T47D (cell line): ENCODE results near the gene DDOST.
A peak's percentile ranks its signal among the peaks of the same experiment; 100 is the strongest.

Source experiments
- DNase-seq, 2 experiments: peaks; one replicate each; pipeline versions ENCODE4 v3.0.0 to v3.0.0-alpha.2; 2011 to 2012; ENCODE audit warnings: low read depth in 1 of 2, low spot score in 1 of 2
- JUND ChIP-seq: IDR thresholded peaks from 2 replicates; pipeline ENCODE4 v1.6.1; 2012; ENCODE audit warnings: low read depth
- in situ Hi-C: cut with HindIII; loops from 2 replicates; pipeline ENCODE4 v1.10.0; 2016; ENCODE audit warnings: low sequenced_read_pairs, low pct_unique_long_range_greater_than_20kb

DDOST gene

DNA sequence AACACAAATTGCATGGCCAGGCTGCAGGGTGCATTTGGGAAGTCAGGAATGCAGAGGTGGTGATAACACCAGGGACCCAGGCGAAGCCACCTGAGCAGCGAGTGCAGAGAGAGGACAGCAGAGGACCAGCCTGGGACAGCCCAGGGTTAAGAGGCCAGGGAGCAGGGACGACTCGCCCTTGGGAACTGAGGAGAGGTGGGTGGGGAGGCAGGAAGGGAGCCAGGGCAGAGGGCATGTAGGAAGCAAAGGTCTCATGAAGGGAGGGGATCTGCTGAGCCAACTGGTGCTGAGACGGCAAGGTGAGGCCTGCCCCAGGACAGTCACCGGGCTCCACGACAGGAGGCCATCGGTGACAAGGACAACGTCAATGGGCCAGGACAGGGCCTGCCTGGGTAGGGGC lies 40.3 kb upstream of the DDOST start:
- no peak for DNase-seq
- no peak for TF ChIP-seq JUND
- in situ Hi-C loops, result no loop called here

DNA sequence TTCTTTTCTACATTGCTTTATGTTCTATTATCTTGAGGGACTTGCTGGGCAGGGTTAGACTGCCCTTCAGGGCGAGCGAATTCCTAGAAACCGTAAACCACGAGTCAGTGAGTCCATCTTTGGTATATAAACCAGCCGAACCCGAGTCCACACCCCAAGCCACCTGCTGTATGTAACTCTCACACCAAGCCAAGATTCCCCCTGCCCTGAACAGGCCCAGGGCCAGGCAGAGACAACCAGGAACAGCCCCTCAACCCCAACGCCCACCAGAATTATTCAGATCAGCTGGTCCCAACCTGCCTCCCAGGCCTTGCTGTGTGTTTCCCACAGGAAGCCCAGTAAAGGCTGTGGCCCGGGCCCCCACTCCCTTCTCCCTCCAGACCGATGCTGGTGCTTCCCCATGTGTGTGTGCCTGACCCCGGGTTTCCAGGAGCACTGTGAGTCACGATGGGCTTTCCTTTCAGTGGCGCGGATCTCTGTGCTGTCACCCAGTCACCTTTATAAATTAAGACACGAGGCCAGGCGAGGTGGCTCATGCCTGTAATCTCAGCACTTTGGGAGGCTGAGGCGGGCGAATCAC lies 39.6 kb upstream of the DDOST start:
- DNase-seq, result peak in 1 of 2 experiments; percentile 25
- TF ChIP-seq JUND, result no peak
- in situ Hi-C loops, result no loop called here

GRCh38 chr1:20699558-20699957 lies 38.4 kb upstream of the DDOST start:
- in situ Hi-C loops, result no loop called here
- no peak for TF ChIP-seq JUND
- peak; percentile 61 to 87 for DNase-seq

- no peak for TF ChIP-seq JUND
- no peak for DNase-seq
- in situ Hi-C loops, result no loop called here
These were observed 37.2 kb upstream of the DDOST start for GRCh38 chr1:20698195-20698910.

DNA sequence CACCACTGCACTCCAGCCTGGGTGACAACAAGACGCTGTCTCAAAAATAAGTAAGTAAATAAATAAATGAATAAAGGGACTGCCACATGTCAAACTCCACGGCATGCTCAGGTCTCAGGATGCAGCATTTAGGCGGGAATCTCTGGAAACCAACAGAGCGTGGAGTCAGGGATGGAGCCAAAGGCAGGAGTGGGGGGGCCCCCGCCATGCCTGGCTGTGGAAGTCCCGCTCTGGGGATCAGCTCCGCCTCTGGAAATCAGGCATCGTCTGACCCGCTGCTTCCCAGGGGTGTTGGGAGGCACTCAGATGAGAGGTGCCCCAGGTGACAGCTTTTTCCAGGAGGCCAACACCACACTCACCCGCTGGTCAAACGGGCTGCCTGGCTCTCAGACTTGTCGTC lies 36.4 kb upstream of the DDOST start:
- DNase-seq, result no peak
- in situ Hi-C loops, result no loop called here
- TF ChIP-seq JUND, result no peak

- in situ Hi-C loops, result no loop called here
- peak; percentile 75 to 81 for DNase-seq
- TF ChIP-seq JUND, result no peak
These were observed 35.5 kb upstream of the DDOST start for GRCh38 chr1:20696397-20697333.

DNA sequence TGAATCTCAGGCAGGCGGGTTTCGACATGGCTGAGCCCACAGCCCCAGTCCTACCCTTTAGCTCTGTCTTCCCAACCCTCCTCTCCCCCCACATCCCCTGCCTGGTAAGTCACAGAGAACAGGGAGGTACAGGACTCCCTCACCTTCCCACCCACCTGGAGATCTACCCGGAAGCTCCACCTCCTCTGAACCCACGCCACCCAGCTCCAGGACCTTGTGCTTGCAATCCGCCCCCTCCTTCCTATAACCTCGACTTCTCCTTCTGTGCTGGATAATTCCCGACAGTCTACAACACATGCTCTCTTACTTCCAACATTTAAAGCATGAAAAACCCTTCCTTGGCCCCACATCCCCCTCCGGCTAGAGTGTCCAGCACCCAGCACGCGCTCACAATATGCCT lies 34.3 kb upstream of the DDOST start:
- no peak for TF ChIP-seq JUND
- in situ Hi-C loops, result no loop called here
- DNase-seq, result no peak

DNA sequence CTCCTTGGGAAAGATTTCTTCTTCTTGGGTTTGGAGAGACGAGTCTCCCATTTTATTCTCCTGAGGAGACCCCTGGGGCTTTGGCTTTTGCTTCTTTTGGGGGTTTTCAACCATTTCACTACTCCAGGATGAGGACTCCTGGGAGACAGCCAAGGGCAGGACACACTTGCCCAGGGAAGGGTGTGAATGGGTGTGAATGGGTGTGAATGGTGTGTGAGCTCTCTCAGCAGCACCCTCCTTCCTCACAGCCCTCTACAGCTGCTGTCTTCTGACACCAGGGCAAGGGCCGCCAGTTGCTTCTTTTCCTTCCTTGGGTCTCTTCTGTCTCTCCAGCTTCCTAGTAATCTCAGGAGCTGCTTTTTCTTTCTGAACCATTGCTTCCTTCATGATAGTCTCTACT lies 32.5 kb upstream of the DDOST start:
- no peak for TF ChIP-seq JUND
- in situ Hi-C loops, result no loop called here
- DNase-seq, result no peak

GRCh38 chr1:20691872-20692271 lies 30.7 kb upstream of the DDOST start:
- no peak for DNase-seq
- in situ Hi-C loops, result no loop called here
- TF ChIP-seq JUND, result no peak

GRCh38 chr1:20689645-20690056 lies 28.5 kb upstream of the DDOST start:
- in situ Hi-C loops, result no loop called here
- no peak for TF ChIP-seq JUND
- no peak for DNase-seq

DNA sequence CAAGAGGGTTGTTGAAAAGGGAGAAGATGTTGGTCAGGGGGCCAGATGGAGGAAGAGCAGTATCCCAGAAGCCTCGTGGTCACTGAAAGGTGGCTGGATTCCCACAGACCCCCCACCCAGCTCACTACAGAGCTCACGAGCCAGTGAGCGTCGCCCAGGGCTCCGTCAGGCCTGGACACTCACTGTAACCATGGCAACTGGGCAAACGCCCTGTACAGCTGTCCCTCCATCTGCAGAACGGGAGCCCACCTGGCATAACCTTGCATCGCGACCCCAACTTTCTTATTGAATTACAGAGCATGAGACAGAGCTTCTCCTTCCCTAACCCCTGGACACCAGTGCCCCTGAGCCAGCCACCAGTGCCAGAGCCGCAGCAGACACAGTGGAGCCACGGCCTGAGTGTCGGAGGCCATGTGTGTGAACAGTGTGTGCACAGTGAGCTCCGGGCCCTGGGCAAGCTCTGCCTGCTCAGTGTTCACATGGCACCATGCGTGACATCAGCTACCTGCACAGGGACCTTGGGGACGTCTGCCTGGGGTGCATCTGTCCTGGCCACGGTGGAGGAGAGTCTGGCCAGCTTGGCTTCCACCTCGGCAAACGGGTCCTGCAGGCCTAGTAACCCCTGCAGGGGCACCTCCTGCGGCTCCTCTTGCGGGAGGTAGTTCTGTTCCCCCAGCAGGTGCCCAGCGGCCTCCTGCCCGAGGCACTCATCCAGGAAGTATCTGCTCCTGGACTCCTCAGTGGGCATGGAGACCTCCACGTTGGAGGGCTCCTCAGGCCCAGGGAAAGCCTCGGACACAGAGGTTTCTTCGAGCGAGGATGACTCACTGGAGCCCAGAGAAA lies 25.9 kb upstream of the DDOST start:
- TF ChIP-seq JUND, result no peak
- in situ Hi-C loops, result no loop called here
- no peak for DNase-seq

- TF ChIP-seq JUND, result no peak
- DNase-seq, result no peak
- in situ Hi-C loops, result no loop called here
These were observed 24.6 kb upstream of the DDOST start for GRCh38 chr1:20685741-20686140.
